ENCODE results near the gene NRG3.

The NRG3 gene

DNA sequence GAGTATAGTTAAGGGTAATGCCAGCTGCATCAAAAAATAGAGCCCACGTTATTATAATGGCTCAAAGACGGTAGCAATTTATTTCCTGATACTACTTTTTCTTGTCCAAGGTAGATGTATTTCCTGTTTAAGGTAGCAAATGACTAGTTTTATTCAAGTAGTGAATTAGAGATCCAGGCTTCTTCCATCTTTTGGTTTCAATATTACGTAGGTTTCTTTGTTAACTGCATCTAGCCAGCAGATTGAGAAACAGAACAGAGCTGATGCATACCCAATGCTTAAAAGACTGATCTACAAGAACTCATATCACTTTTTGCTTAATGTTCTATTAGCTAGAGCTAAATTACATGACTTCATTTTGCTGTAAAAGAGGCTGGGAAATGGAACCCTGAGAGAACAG is 992.1 kb downstream of the NRG3 start:
- DNase-seq (ENCODE audit: low read depth in 1 of 2, low spot score in 1 of 2) = no peak
- Histone ChIP-seq H3K4me3 (replicated peaks; ENCODE audit: insufficient read depth, low read length) (no peak overlapping the region), H3K27ac (replicated peaks) (no peak overlapping the region), H3K27me3 (ENCODE audit: insufficient read depth, poor library complexity, severe bottlenecking) (no peaks in the 10 kb centered on the region)
- TF ChIP-seq GABPA (IDR thresholded peaks at IDR 0.05; ENCODE audit: low read depth) (no peak), SPI1 (IDR thresholded peaks at IDR 0.05; ENCODE audit: borderline replicate concordance, low read depth) (no peak), POLR2AphosphoS5 (IDR thresholded peaks at IDR 0.05; ENCODE audit: low read depth) (no peak)

DNA sequence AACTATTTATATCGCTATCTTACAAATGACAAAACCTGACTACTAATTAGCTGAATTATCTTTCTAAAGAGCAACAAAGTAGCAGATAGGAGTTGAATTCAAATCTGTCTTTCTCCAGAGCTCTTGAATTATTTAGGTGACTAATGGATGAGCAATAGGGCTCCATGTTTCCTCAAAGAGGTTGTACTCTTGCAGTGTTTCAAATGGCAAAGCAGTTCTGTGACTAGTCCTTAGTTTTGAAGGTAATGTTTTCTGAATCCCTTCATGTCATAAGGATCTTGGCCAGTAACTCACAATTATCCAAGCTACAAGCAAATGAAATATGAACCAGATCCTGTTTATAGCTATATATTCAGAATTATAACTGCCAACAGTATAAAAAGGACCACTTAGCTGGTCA is 999.7 kb downstream of the NRG3 start:
- Histone ChIP-seq H3K4me3 (replicated peaks; ENCODE audit: insufficient read depth, low read length) (no peak overlapping the region), H3K27ac (replicated peaks) (no peak overlapping the region), H3K27me3 (ENCODE audit: insufficient read depth, poor library complexity, severe bottlenecking) (no peaks in the 10 kb centered on the region)
- TF ChIP-seq SPI1 (IDR thresholded peaks at IDR 0.05; ENCODE audit: borderline replicate concordance, low read depth) = no peak
- no peak for TF ChIP-seq GABPA (IDR thresholded peaks at IDR 0.05; ENCODE audit: low read depth)
- no peak for TF ChIP-seq POLR2AphosphoS5 (IDR thresholded peaks at IDR 0.05; ENCODE audit: low read depth)
- no peak for DNase-seq (ENCODE audit: low read depth in 1 of 2, low spot score in 1 of 2)

DNA sequence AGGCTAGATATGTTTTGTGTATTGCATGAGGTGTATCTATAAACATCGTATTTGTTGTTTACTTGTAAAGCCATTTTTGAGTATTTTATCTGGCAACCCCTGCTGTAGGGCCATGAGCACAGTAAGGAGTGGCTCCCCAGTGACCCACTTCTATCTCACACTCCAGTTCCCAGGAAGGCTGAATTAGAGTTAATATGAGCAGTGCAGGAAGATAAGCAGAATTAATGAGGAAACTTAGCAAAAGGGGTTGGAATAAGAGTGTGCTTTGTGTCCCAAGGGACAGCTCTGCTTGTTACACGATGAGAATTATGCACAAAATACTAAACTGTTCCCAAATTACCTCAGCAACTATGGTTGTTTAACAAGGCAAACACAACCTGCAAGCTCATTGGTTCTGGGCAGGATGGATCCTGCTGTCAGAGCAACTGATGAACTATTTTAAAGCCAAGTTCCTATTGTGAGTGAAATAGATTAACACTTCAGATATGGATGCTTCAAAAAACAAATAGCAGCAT is 1005.8 kb downstream of the NRG3 start:
- Histone ChIP-seq H3K27ac (replicated peaks) (no peak overlapping the region), H3K4me3 (replicated peaks; ENCODE audit: insufficient read depth, low read length) (no peak overlapping the region), H3K27me3 (ENCODE audit: insufficient read depth, poor library complexity, severe bottlenecking) (no peaks in the 10 kb centered on the region)
- DNase-seq (ENCODE audit: low read depth in 1 of 2, low spot score in 1 of 2) = no peak
- no peak for TF ChIP-seq POLR2AphosphoS5 (IDR thresholded peaks at IDR 0.05; ENCODE audit: low read depth)
- no peak for TF ChIP-seq SPI1 (IDR thresholded peaks at IDR 0.05; ENCODE audit: borderline replicate concordance, low read depth)
- TF ChIP-seq, protein P1, sequence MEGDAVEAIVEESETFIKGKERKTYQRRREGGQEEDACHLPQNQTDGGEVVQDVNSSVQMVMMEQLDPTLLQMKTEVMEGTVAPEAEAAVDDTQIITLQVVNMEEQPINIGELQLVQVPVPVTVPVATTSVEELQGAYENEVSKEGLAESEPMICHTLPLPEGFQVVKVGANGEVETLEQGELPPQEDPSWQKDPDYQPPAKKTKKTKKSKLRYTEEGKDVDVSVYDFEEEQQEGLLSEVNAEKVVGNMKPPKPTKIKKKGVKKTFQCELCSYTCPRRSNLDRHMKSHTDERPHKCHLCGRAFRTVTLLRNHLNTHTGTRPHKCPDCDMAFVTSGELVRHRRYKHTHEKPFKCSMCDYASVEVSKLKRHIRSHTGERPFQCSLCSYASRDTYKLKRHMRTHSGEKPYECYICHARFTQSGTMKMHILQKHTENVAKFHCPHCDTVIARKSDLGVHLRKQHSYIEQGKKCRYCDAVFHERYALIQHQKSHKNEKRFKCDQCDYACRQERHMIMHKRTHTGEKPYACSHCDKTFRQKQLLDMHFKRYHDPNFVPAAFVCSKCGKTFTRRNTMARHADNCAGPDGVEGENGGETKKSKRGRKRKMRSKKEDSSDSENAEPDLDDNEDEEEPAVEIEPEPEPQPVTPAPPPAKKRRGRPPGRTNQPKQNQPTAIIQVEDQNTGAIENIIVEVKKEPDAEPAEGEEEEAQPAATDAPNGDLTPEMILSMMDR (IDR thresholded peaks at IDR 0.05; ENCODE audit: insufficient read depth, low read length) = no peak
- no peak for TF ChIP-seq GABPA (IDR thresholded peaks at IDR 0.05; ENCODE audit: low read depth)
- TF ChIP-seq, protein P2, sequence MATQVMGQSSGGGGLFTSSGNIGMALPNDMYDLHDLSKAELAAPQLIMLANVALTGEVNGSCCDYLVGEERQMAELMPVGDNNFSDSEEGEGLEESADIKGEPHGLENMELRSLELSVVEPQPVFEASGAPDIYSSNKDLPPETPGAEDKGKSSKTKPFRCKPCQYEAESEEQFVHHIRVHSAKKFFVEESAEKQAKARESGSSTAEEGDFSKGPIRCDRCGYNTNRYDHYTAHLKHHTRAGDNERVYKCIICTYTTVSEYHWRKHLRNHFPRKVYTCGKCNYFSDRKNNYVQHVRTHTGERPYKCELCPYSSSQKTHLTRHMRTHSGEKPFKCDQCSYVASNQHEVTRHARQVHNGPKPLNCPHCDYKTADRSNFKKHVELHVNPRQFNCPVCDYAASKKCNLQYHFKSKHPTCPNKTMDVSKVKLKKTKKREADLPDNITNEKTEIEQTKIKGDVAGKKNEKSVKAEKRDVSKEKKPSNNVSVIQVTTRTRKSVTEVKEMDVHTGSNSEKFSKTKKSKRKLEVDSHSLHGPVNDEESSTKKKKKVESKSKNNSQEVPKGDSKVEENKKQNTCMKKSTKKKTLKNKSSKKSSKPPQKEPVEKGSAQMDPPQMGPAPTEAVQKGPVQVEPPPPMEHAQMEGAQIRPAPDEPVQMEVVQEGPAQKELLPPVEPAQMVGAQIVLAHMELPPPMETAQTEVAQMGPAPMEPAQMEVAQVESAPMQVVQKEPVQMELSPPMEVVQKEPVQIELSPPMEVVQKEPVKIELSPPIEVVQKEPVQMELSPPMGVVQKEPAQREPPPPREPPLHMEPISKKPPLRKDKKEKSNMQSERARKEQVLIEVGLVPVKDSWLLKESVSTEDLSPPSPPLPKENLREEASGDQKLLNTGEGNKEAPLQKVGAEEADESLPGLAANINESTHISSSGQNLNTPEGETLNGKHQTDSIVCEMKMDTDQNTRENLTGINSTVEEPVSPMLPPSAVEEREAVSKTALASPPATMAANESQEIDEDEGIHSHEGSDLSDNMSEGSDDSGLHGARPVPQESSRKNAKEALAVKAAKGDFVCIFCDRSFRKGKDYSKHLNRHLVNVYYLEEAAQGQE (IDR thresholded peaks at IDR 0.05; ENCODE audit: insufficient replicate concordance, low read depth) = no peak

DNA sequence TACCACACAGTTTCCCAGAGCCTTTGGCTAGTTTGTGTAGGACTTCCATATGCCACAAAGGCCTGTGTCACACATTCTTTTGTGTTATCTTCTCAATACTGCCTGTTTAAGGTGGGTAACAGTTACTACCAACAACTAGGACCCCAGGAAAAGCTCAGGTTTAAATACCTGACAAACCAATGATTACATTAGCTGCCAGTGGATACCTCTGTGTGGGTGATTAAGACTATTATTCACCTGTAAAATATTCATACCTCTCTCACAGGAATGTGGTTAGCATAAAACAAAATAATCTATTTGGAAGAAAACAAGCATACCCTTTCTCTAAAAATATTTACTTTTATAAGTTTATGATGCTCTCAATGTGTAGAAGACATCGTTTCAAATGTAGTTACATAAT is 1007.7 kb downstream of the NRG3 start:
- no peak overlapping the region for H3K27ac ChIP-seq (replicated peaks)
- no peak overlapping the region for H3K4me3 ChIP-seq (replicated peaks; ENCODE audit: insufficient read depth, low read length)
- no peak for TF ChIP-seq POLR2AphosphoS5 (IDR thresholded peaks at IDR 0.05; ENCODE audit: low read depth)
- TF ChIP-seq GABPA (IDR thresholded peaks at IDR 0.05; ENCODE audit: low read depth) = no peak
- no peak for TF ChIP-seq SPI1 (IDR thresholded peaks at IDR 0.05; ENCODE audit: borderline replicate concordance, low read depth)
- TF ChIP-seq, protein P1 (IDR thresholded peaks at IDR 0.05; ENCODE audit: insufficient read depth, low read length) = no peak
- TF ChIP-seq, protein P2 (IDR thresholded peaks at IDR 0.05; ENCODE audit: insufficient replicate concordance, low read depth) = no peak
- no peaks in the 10 kb centered on the region for H3K27me3 ChIP-seq (ENCODE audit: insufficient read depth, poor library complexity, severe bottlenecking)
- no peak for DNase-seq (ENCODE audit: low read depth in 1 of 2, low spot score in 1 of 2)

DNA sequence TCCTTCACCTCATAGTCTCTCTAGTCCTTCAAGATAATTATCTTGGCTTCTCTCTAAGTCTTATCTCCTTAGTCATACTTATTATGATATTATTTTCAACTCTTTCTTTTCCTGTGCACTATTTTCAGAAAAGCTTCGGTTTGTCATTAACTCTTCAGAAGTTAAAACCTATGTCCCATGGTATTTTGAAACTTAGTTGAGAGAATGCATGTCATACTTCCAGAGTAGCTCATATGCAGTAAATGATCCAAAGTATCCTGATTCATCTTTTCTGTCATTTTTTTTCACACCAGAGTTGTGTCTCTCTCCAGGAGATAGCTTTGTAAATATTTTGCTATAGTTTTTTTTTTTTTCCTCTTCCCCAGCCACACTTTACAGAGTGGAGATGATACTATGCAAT is 1008.6 kb downstream of the NRG3 start:
- Histone ChIP-seq H3K27ac (replicated peaks) (no peak overlapping the region), H3K4me3 (replicated peaks; ENCODE audit: insufficient read depth, low read length) (no peak overlapping the region), H3K27me3 (ENCODE audit: insufficient read depth, poor library complexity, severe bottlenecking) (no peaks in the 10 kb centered on the region)
- no peak for DNase-seq (ENCODE audit: low read depth in 1 of 2, low spot score in 1 of 2)
- TF ChIP-seq, protein P1 (IDR thresholded peaks at IDR 0.05; ENCODE audit: insufficient read depth, low read length) = no peak
- no peak for TF ChIP-seq POLR2AphosphoS5 (IDR thresholded peaks at IDR 0.05; ENCODE audit: low read depth)
- no peak for TF ChIP-seq SPI1 (IDR thresholded peaks at IDR 0.05; ENCODE audit: borderline replicate concordance, low read depth)
- no peak for TF ChIP-seq GABPA (IDR thresholded peaks at IDR 0.05; ENCODE audit: low read depth)
- TF ChIP-seq, protein P2 (IDR thresholded peaks at IDR 0.05; ENCODE audit: insufficient replicate concordance, low read depth) = no peak
